GM21515 (cell line): Measurements from ENCODE around the gene CDSN.

Experiments used
- ATAC-seq: cut with Tn5 transposase; IDR thresholded peaks from one replicate; pipeline ENCODE4 v1.9.1; 2021; ENCODE audit not compliant: unreplicated experiment

CDSN gene

DNA sequence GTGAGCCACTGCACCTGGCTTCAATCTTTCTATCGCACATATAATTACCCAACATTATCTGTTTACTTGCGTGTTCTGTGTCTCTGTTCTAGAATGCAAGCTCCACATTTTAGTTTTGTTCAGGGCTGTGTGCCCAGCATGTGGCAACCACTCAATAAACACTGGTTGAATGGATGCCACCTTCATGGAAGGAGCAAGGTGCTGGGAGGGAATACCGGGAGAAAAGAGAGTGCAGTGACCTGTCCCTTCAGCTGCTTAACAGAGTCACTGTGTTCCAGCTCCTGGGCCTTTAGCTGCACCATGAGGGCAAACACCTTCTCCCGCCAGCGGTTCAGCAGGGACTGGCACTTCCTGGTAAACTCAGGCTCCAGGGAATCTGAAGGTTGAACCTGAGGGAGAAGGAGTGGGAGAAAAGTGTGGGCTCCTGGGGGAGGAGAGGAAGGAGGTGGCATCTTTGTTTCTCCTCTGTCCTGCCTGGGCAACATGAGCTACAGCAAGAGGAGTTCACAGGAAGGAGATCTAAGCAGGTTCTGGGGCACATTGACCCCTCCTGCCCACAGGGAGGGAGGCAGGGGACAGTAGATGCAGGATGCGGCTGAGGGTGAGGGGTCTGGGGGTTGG lies 29.7 kb upstream of the CDSN start:
- ATAC-seq, result no peak

DNA sequence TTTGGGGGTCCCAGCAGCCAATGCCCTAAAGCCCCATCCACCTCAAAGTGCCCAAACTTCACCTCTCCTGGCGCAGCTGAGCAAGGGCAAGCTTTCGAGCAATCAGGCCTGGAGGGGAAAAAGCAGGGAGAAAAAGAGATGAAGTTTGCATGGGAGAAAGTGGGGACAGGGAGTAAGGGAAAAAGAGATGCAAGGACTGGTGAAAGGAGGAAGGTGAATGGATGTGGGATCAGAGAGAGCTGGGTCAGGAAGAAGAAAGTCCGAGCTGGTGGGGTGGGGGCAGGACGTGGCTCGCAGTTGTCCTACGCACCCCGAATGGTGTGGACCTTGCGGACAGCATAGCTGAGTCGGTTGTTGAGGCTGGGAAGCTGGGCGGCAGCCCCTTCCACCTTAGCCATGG lies 25.1 kb upstream of the CDSN start:
- ATAC-seq, result no peak

DNA sequence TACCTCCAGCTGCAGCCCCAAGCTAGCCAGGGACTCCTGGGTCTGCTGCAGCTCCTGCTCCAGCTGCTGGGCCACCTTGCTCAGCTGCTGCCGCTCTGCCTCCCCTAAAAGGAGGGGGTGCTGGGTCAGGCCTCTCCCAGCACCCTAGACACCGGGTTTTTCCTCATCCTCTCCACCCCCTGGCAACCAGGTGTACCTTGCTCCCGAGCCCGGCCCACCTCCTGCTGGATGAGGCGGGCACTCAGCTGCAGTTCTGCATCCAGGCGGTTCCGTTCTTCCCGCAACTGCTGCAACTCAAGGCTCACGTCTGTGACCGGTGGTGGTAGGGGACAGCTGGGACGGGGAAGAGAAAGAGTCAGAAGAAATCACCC lies 24.7 kb upstream of the CDSN start:
- ATAC-seq, result no peak

DNA sequence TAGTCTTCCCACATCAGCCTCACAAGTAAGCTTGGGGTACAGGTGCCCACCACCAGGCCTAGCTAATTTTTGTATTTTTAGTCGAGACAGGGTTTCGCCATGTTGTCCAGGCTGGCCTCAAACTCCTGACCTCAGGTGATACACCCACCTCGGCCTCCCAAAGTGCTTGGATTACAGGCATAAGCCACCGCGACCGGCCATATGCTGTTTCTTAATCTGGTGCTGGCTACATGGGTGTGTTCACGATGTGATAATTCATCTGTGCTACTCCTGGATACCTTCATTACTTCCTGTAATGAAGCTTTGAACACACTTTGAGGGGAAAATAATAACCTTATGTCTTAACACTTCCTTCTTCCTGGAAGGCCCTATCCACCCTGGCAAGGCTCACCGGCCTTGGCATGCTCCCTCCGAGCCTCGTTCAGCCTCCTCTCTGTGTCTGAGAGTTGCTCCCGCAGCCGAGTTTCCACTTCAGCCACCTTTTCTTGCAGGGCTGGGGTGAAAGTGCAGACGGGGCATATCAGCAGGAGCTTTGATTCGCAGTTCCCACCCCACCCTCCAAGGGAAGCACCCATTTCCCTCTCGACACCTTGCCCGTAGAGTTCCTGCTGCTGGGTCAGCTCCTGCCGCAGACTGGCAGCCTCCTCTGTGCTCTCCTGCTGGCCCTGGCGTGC lies 24.2 kb upstream of the CDSN start:
- no peak for ATAC-seq

DNA sequence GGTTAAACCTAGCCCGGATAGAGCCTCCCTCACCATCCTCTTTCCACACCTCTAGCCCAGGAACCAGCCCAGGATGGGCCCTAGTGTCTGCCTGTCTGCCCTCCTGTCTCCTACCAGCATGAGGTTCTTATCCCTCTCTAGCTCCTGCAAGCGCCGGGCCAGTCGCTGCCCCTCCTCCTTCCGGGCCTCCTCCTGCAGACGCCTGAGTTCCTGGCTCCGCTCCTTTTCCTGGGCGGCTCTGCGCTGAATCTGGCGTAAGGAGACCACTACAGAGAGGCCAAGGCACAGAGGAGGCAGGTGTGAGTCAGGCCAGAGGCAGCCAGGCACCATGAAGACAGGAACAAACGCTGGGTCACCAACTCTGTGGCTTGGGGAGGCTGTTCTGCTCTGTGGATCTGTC lies 22.9 kb upstream of the CDSN start:
- ATAC-seq, result no peak

DNA sequence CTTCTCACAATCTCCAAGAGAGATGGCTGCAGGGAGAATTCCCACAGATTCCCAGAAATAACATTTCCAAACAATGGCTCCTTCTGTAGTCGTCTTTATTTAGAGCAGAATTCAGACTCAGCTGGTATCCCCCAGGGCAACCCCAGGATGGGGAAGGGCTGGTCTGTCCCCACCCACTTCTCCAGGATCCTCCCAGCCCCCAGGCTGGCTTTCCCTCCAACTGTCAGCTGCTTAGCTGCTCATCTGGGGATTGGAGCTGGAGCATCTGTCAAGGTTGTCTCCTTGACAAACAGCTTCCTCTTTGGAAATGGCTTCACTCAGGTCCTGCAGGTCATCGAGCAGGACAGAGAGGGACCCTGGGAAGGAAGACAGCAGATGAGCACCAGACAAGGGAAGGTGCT lies 22.1 kb upstream of the CDSN start:
- ATAC-seq, result no peak

DNA sequence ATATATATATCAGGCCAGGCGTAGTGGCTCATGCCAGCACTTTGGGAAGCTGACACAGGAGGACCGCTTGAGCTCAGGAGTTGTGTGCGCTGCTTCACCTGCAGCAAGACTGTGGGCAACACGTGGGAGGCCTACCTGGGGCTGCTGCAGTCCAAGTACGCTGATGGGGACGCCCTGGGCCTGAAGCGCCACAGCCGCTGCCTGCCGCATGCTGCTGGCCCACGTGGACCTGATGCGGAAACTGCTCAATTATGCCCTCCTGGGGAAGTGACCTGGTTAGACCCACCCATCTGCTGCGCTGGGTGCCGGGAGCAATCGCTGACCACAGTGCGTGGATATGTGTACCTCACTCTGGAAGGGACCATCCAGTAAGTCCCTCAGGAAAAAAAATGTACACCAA lies 20.4 kb upstream of the CDSN start:
- ATAC-seq, result no peak

DNA sequence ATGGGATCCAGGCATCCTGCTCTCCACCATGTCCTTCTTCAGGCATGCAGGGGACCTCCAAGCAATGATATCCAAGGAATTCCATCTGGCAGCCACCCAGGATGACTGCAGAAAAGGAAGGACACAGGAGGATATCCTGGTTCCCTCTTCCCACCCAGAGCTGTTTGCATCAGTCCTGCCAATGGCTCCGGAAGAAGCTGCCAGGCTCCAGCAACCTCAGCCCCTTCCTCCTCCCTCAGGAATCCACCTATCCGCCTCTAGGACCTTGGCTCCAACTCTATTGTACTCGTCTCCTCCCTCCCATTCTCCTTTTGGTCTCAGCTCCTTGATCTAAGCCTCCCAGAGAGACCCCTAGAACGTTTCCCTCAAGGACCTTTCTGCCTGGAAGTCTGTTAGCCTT lies 19.4 kb upstream of the CDSN start:
- no peak for ATAC-seq

DNA sequence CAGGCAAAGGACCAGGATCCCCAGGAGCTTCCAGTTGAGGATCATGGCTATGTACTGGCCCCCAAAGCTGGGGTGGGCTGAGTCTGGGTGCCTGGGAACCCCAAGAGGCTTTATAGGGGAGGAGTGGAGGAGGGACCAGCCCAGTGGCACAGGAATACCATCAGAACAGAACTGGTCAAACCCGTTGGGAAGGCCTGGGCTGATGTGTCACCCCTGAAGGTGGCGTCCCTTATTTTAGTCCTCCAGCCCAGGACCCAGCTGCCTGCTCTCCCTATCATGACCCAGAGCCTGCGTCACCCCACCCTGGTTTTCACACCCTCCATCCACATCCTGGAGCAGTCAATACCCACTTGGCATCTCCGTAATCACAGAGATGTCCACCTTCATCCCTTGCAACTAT lies 18.7 kb upstream of the CDSN start, which contains the start of gene PSORS1C2:
PSORS1C2 (minus strand) TSS at position 85 of the 400 bp plus-strand sequence; CDS start at position 45, 40 bp downstream.
- no peak for ATAC-seq

DNA sequence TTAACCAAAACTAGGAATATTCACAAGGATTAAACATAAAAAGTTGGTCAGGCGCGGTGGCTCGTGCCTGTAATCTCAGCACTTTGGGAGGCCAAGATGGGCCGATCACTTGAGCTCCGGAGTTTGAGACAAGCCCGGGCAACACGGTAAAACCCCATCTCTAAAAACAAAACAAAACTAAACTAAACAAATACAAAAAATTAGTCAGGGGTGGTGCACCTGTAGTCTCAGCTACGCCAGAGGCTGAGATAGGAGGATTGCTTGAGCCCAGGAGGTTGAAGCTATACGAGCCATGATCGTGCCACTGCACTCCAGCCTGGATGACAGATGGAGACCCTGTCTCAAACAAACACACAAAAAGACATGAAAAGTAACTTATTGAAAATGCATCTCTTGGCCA lies 15.5 kb upstream of the CDSN start:
- no peak for ATAC-seq

DNA sequence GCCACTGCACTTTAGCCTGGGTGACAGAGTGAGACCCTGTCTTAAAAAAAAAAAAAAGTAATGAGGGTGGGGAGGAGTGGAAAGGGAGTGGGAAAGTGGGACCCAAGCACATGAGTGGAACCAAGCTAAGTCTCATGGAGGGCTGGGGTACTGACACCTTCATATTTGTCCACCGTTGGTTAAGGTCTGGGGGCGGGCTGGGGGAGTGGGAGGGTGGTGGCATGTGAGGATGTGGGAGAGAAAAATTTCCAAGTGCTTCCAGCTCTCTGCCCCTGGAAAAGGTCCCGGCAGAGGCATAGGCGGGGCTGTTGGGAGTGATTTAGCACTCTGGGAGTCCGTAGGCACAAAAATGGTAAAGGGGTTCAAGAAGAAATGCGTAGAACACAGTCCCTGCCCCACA lies 12.6 kb upstream of the CDSN start:
- ATAC-seq, result no peak

DNA sequence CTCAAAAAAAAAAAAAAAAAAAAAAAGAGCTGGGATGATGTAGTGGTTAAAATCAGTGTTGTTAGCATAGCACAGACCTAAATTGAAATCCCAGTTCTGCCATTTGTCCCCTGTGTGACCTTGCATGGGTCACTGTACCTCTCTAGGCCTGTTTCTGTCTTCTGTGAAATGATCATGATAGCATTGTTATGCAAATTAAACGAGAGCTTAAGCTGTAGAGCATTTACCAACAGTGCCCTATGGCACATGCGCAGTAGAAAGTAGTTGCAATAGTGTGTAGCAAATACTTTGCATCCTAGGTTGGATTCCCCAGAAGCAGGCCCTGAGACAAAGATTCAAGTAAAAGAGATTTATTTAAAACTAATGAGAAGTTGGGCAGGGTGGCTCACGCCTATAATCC lies 11.3 kb upstream of the CDSN start:
- ATAC-seq, result no peak

DNA sequence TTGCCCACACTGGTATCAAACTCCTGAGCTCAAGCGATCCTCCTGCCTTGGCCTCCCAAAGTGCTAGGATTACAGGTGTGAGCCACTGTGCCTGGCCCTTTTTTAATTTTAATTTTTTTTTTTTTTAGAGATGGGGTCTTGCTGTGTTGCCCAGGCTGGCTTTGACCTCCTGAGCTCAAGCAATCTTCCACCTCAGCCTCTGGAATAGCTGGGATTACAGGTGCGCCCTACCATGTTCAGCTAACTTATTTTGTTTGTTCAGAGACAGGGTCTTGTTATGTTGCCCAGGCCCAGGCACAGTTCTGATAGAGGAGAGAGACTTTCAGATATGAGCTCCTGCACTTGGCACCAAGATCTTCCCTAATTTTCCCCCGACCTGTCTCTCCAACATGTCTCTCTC lies 10.5 kb upstream of the CDSN start:
- no peak for ATAC-seq

DNA sequence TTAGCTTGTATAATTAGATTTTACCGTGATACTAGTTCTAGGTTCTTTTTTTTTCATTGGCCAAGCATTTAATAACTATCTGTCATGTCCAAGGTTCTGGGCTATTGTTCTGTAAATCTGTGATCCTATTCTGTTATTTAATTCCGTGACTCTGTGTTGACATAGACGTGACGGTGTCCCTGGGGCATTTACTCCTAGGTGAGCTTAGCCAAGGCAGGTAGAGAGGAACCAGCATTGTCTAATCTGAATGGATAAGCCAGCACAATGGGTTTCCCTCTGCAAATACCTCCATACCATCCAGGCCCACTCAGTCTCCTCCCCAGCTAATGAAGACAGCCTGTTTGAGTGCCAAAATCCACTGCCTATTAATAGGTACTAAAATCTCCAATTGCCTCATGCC lies 8.9 kb upstream of the CDSN start:
- ATAC-seq, result no peak

DNA sequence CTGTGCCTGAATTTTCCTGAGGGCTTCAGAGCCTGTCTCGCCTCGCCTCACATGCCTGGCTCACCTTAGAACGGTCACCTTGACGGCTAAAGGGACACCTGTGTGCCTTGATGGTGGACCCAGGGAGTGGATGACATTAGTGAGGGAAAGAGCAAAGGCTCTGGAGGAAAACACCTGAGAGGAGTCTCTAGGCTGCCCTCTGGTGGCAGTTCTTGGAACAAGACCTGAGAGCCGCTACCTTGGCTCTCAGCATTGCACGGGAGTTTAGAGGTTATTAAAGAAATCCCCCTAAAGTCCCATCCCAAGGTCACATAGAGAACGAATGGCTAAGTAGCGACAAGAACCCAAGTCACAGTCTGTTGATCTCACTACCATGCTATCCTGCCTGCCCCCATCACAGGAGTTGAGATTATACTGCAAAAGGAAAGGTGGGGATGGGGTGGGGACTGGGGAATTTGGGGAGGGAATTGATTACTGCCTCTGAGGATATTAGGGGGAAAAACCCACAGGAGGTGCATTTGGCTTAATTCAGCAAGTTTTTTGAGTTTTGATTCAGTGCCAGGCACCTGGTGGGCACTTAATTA lies 7.9 kb upstream of the CDSN start:
- ATAC-seq, result no peak

DNA sequence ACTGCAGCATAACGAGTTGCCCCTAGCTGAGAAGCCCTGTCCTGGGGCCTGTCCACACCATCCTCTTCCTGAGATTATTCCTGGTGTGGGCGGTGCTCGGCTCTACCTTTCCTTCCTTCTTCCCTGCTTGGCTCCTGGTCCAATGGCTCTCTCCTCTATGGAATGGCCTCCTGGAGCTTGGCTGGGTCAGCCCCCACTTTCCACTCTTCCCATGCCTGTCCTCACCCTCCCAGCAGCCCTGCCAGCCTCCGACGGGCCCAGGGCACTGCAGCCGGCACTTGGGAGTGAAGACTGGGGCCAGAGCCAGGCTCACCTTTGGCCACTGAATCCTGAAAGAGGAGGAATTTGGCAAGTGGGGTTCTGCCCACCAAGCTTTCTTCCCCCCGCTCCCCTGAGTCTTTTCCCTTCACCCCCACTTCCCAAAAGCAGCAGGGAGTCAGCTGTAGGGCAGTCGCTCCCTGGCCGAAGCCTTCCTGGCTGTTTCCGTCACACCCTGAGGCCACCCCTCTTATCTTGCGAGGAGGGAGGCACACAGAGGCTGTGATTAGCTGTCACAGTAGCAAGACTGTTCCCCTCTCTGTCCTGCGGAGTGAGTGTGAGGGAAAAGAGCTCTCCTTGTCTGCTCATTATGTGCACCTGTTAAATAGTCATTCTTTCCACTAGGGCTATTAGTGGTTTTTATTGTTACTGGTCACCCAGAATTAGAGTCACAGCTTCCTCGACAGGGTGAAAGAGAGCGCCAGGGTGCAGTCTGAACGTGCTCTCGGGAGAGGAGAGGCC lies 6.3 kb upstream of the CDSN start:
- ATAC-seq, result no peak

DNA sequence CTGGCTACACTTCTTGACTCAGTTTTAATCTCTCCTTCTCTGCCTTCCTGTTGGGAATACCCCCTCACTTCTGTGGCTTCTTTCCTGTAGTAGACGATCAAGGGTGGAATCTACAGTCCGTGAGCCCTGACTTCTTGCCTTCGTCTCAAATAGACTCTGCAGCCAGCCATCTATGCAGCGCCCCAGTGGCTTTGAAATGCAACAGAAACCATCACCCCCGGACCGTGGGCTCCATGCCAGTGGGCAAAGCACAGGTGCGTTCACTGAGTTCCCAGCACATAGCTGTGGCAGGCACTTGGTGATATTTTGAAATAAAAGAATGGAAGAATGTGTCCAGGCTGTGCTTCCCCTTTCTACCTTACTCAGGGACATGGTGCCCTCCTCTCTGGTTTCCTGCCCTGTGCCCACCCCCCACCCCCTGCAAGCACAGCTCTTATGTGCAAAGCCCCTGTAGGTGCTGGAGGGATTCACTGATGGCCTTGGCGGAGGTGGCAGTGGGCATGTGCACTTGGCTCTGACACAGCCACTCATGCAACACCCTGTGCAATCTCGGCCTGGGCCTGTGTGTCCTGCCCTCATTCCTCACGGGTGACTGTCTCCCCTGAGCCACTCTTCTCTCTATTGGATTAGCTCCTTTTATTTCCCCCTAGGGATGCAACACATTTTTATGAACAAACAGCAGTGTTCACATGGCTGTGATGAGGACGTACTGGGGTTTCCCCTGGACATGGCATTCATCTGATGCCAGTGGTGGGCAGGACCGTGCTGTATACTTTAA lies 5.5 kb upstream of the CDSN start:
- no peak for ATAC-seq

DNA sequence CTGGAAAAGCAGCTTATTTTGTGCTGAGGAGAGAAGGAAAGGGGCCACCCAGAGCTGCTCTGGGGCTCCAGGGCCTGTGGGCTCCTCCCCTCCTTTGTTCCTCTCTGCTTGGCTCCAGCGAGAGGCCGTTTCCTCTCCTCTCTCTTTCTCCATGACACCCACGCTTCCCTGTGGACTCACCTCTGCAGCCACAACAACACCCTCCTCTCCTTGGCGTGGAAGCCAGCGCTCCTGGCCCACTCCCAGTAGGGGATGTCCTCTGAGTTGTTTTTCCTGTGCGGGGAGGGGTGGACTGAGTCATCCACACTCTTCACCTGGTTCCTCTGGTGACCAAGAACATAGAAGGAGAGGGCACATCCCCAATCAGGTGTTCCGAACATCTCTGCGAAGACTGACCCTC lies 4.9 kb upstream of the CDSN start:
- ATAC-seq, result no peak

DNA sequence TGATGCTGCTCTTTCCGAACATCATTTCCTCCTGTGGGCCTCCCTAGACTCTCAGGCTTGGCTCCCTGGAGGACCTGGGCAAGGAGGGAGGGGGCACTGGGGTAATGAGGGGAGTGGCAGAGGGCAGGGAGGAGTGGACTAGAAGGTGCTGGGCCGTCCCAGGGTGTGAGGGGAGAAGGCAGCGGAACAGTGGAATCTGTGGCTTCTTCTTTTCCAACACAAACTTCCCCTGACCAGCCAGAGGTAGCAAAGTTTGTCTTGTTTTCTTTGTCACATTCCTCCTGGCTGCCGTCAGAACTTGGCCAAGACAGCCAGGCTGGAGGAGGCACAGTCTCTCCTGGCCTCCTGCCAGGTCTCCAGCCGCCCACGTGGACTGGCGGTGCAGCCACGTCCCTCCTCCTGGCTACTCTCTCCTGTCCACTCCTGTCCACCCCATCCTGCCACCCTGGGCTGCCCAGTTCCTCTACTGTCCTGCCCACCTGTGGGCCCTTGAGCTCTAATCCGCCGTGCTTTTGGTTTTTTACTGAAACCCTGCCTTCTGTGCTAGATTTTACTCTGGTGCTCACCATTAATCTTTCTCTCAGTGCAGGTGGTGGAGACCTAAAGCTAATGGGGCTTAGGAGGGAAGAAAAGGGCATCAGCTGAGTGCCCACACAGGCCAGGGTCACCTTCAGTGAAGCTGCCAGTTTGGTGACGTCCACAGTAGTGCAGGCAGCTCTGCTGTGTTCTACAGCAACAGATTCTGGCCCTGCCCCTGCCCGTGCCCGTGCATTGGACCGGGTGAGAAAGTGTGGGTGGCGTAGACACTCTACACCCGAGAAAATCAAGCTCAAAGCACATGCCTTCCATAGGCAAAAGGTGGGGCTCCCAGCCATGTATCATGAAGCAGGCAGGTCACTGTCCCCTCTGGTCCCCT lies 2.8 kb upstream of the CDSN start:
- no peak for ATAC-seq

DNA sequence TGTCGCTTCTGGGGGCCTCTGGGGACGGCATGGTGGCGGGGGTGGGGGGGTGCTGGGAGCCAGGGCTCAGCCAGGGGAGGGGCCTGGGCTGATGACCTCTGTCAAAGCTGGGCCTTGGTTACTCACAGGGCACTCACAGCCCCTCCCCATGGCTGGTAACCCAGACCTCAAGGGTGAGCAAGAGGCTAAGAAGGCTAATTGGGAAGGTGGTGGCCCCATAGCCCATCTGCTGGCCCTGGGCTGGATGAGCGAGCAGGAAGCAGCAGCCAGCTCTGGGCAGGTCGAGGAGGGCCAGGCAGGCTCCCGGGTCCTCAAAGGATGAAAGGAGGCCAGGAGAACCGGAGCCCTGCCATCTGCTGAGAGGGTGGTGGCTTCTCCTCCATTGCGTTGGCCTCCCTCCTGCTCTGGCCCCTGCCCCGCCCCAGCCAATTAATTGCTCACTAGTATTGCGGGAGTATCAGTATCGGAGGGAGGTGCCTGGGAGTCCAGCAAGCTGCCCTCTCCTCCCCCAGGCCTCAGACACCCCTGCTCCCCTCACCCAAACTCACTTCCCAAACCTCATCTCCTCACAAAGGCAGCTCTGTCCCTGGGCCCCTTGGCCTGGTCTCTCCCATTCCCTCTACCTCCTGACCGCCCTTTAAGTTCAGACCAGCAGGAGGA lies 1.0 kb upstream of the CDSN start:
- no peak for ATAC-seq
